ENCODE measurements around the gene XAF1. TPM values are rescaled to one million over a fixed set of nuclear protein-coding genes. Genes with fewer than 3 reads are reported as not detected.

Gene XAF1
- total and polyA plus RNA-seq, 10 of the 15 experiments (the other 5 are each of a cell fraction or from before 2014, with no cell fraction given): 16.3 to 59.1 (median 44.6) TPM

DNA sequence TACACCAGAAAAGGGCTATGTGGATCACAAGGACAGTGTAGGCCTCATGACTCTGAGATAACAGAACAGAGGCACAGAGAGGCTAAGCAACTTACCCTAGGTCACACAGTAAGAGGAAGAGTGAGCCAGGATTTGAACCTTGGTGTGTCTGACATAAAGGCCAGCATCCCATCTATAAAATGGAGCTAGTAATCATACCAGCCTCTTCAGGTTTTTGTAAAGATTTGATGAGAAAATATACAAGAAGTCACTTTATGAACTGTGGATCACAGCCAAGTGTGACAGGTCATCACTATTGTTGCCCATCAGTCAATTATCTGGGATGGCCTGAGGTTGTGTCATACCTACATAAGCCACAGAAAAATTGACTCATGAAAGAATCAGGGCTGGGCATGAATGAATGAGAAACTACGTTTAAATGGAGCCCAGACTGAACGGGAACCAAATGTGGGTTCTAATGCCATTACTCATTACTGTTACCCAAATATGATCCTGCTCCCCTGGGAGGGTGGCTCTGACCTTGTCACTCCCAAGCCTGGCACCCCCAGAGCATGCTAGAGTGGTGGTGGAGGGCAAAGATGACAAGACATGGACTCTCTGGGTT lies 41.1 kb downstream of the XAF1 start:
- Histone ChIP-seq H3K36me3 (ENCODE audit: control insufficient read depth in 2 of 2, insufficient read depth in 2 of 2, low read length in 1 of 2) (no peaks in the 10 kb centered on the region), H3K9me3 (replicated peaks; ENCODE audit: control insufficient read depth, insufficient read depth, low read length) (no peaks in the 10 kb centered on the region), H2AFZ (ENCODE audit: control insufficient read depth, low read depth, low read length) (no peak overlapping the region), H3K4me2 (ENCODE audit: control insufficient read depth, insufficient read depth) (no peak overlapping the region), H3K79me2 (ENCODE audit: control insufficient read depth, insufficient read depth, low read length) (no peaks in the 10 kb centered on the region), H3K27ac (ENCODE audit: control insufficient read depth, insufficient read depth) (no peak overlapping the region), H3K27me3 (replicated peaks in 1 of 2; ENCODE audit: control insufficient read depth in 2 of 2, insufficient read depth in 2 of 2, low read length in 1 of 2) (no peaks in the 10 kb centered on the region; a peak in 2 of 4 replicates), H3K4me1 (ENCODE audit: control insufficient read depth, insufficient read depth, low read length) (no peaks in the 10 kb centered on the region), H4K20me1 (ENCODE audit: control insufficient read depth, insufficient read depth) (no peaks in the 10 kb centered on the region), H3K9ac (ENCODE audit: control insufficient read depth, insufficient read depth, low read length) (no peak overlapping the region), H3K4me3 (no peak overlapping the region)
- ChIA-PET SMC1A (ENCODE audit: uncharacterized antibody, unreplicated experiment) (no interaction called here), POLR2A (no interaction called here), RAD21 (ENCODE audit: unreplicated experiment) (no interaction called here), CTCF (no interaction called here)
- no peak for FAIRE-seq
- DNase-seq (ENCODE audit: low read depth, low spot score): no peak
- no TSS peak for BruUV-seq (replicated peaks)
- 0% methylated on average over 2 of the region's 2 CpGs for WGBS (ENCODE audit: insufficient coverage, insufficient replicate concordance, low lambda C conversion rate, missing lambda C conversion rate)
- no peak for ATAC-seq
- in situ Hi-C loops (cut with MboI) (no loop called here), intact Hi-C loops (cut with micrococcal nuclease; ENCODE audit: unreplicated experiment) (no loop called here)
- TF ChIP-seq IKZF1 (conservative IDR thresholded peaks at IDR 0.05) (no peak), EP300 (IDR thresholded peaks at IDR 0.05; ENCODE audit: borderline replicate concordance in 1 of 2, control insufficient read depth in 1 of 2, low read depth in 2 of 2, low read length in 2 of 2) (no peak), ZSCAN29 (IDR thresholded peaks at IDR 0.05) (no peak), MAX (IDR thresholded peaks at IDR 0.05; ENCODE audit: low read depth, low read length) (no peak)

DNA sequence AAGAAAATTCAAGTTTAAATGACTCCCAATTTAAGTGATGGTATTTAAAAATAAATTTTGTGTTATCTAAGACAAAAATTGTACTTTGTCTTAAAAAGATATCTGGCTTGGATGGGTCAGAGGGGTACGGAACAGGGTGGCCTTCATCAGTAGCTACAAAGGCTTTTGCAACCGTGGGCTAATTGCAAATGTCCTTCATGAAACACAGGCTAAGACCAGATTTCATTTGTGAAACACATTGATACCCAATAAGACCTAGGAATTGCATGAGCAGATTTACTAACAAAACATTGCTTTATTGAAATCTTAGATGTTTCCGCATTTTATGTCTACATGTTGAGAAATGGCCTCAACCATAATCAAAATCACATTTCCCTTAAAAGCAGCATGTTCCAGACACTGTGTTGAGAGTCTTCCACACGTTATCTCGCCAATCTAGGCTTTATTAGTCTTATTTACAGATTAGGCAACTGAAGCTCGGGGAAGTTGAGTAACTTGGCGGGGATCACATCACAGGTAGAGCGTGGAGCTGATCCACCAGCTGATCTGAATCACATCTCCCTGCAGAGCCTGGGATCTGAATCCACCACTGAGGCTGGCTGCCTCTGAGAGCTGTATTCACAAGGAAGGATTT lies 42.0 kb downstream of the XAF1 start:
- intact Hi-C loops (cut with micrococcal nuclease; ENCODE audit: unreplicated experiment) (no loop called here), in situ Hi-C loops (cut with MboI) (no loop called here)
- H3K4me3 ChIP-seq: no peak overlapping the region
- TF ChIP-seq FOXK2 (IDR thresholded peaks at IDR 0.05): no peak
- no peak for TF ChIP-seq NFIC (IDR thresholded peaks at IDR 0.05; ENCODE audit: low read depth, low read length)
- TF ChIP-seq, protein P1, sequence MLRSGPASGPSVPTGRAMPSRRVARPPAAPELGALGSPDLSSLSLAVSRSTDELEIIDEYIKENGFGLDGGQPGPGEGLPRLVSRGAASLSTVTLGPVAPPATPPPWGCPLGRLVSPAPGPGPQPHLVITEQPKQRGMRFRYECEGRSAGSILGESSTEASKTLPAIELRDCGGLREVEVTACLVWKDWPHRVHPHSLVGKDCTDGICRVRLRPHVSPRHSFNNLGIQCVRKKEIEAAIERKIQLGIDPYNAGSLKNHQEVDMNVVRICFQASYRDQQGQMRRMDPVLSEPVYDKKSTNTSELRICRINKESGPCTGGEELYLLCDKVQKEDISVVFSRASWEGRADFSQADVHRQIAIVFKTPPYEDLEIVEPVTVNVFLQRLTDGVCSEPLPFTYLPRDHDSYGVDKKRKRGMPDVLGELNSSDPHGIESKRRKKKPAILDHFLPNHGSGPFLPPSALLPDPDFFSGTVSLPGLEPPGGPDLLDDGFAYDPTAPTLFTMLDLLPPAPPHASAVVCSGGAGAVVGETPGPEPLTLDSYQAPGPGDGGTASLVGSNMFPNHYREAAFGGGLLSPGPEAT (IDR thresholded peaks at IDR 0.05; ENCODE audit: low read depth): no peak
- no peak for TF ChIP-seq CREB1 (IDR thresholded peaks at IDR 0.05; ENCODE audit: low read depth)
- no peak for TF ChIP-seq SREBF1 (IDR thresholded peaks at IDR 0.05; ENCODE audit: low read length)
- TF ChIP-seq SMARCA5 (IDR thresholded peaks at IDR 0.05): no peak
- TF ChIP-seq CBFB (IDR thresholded peaks at IDR 0.05; ENCODE audit: low read depth): no peak
- no peak for TF ChIP-seq ZBED1 (IDR thresholded peaks at IDR 0.05; ENCODE audit: borderline replicate concordance)
- TF ChIP-seq PAX8 (IDR thresholded peaks at IDR 0.05): no peak
- TF ChIP-seq MEF2A (IDR thresholded peaks at IDR 0.05; ENCODE audit: insufficient read depth, low read depth, low read length): no peak
- TF ChIP-seq TCF12 (IDR thresholded peaks at IDR 0.05; ENCODE audit: low read depth, low read length): no peak
- TF ChIP-seq KAT2A (conservative IDR thresholded peaks at IDR 0.05; ENCODE audit: control insufficient read depth, low read depth, low read length): no peak
- no peak for TF ChIP-seq TCF3 (IDR thresholded peaks at IDR 0.05; ENCODE audit: borderline replicate concordance, insufficient read depth, low read depth, low read length)
- TF ChIP-seq YBX1 (IDR thresholded peaks at IDR 0.05): no peak
- no peak for TF ChIP-seq SMAD1 (IDR thresholded peaks at IDR 0.05; ENCODE audit: low read depth, partially characterized antibody)
- BruUV-seq (replicated peaks): no TSS peak
- no peak overlapping the region for H3K4me2 ChIP-seq (ENCODE audit: control insufficient read depth, insufficient read depth)
- H3K36me3 ChIP-seq (ENCODE audit: control insufficient read depth in 2 of 2, insufficient read depth in 2 of 2, low read length in 1 of 2): no peaks in the 10 kb centered on the region
- DNase-seq (ENCODE audit: low read depth, low spot score) (no peak), FAIRE-seq (no peak), ATAC-seq (no peak)
- CTCF ChIA-PET: no interaction called here
- H2AFZ ChIP-seq (ENCODE audit: control insufficient read depth, low read depth, low read length): no peak overlapping the region
- SMC1A ChIA-PET (ENCODE audit: uncharacterized antibody, unreplicated experiment): no interaction called here
- POLR2A ChIA-PET: no interaction called here
- H3K4me1 ChIP-seq (ENCODE audit: control insufficient read depth, insufficient read depth, low read length): no peaks in the 10 kb centered on the region
- H3K79me2 ChIP-seq (ENCODE audit: control insufficient read depth, insufficient read depth, low read length): no peaks in the 10 kb centered on the region
- no peaks in the 10 kb centered on the region; a peak in 2 of 4 replicates for H3K27me3 ChIP-seq (replicated peaks in 1 of 2; ENCODE audit: control insufficient read depth in 2 of 2, insufficient read depth in 2 of 2, low read length in 1 of 2)
- H3K27ac ChIP-seq (ENCODE audit: control insufficient read depth, insufficient read depth): no peak overlapping the region
- no peaks in the 10 kb centered on the region for H3K9me3 ChIP-seq (replicated peaks; ENCODE audit: control insufficient read depth, insufficient read depth, low read length)
- 12% methylated on average over 8 of the region's 8 CpGs for WGBS (ENCODE audit: insufficient coverage, insufficient replicate concordance, low lambda C conversion rate, missing lambda C conversion rate)
- no peaks in the 10 kb centered on the region for H4K20me1 ChIP-seq (ENCODE audit: control insufficient read depth, insufficient read depth)
- RAD21 ChIA-PET (ENCODE audit: unreplicated experiment): no interaction called here
- H3K9ac ChIP-seq (ENCODE audit: control insufficient read depth, insufficient read depth, low read length): no peak overlapping the region
